ENCODE data around the gene MRPL52. TPM values are rescaled to one million over a fixed set of nuclear protein-coding genes. Genes with fewer than 3 reads are reported as not detected.

The MRPL52 gene
- total and polyA plus RNA-seq, 2 of the 13 experiments (the other 11 are each of a cell fraction or from before 2014, with no cell fraction given), result 118 to 329 TPM

GRCh38 chr14:22838631-22839041, 8.9 kb downstream of the MRPL52 start (continued):
- TF ChIP-seq RCOR2 (CRISPR knock-in tag; IDR thresholded peaks at IDR 0.05), result no peak
- no peak for TF ChIP-seq SP1 (IDR thresholded peaks at IDR 0.05)
- TF ChIP-seq SP1 (CRISPR knock-in tag; IDR thresholded peaks at IDR 0.05), result no peak
- no peak for TF ChIP-seq ATF1 (CRISPR knock-in tag; IDR thresholded peaks at IDR 0.05)
- no peak for TF ChIP-seq PLRG1 (conservative IDR thresholded peaks at IDR 0.05)
- TF ChIP-seq STAT6 (CRISPR knock-in tag; IDR thresholded peaks at IDR 0.05; ENCODE audit: borderline replicate concordance), result no peak
- no peak for TF ChIP-seq MXD1 (CRISPR knock-in tag; IDR thresholded peaks at IDR 0.05)
- no peak for TF ChIP-seq PHF21A (CRISPR knock-in tag; IDR thresholded peaks at IDR 0.05)
- no peak for TF ChIP-seq ZNF382 (CRISPR knock-in tag; IDR thresholded peaks at IDR 0.05; ENCODE audit: borderline replicate concordance)
- TF ChIP-seq THAP9 (CRISPR knock-in tag; IDR thresholded peaks at IDR 0.05; ENCODE audit: borderline replicate concordance), result no peak
- TF ChIP-seq PATZ1 (CRISPR knock-in tag; IDR thresholded peaks at IDR 0.05), result peak; percentile 21; the same call in 1 of the 2 replicates
- TF ChIP-seq ZNF343 (CRISPR knock-in tag; IDR thresholded peaks at IDR 0.05), result 0 out of 2 replicates have a peak, but pooled peaks have one; percentile 23
- TF ChIP-seq HDAC1 (CRISPR knock-in tag; IDR thresholded peaks at IDR 0.05), result no peak
- TF ChIP-seq ZSCAN25 (CRISPR knock-in tag; IDR thresholded peaks at IDR 0.05), result no peak
- TF ChIP-seq ELF3 (CRISPR knock-in tag; IDR thresholded peaks at IDR 0.05), result no peak
- TF ChIP-seq FOXK2 (IDR thresholded peaks at IDR 0.05), result no peak
- TF ChIP-seq HINFP (CRISPR knock-in tag; IDR thresholded peaks at IDR 0.05; ENCODE audit: low read depth), result 0 out of 2 replicates have a peak, but pooled peaks have one; percentile 17
- no peak for TF ChIP-seq ZNF512B (CRISPR knock-in tag; IDR thresholded peaks at IDR 0.05; ENCODE audit: borderline replicate concordance)
- 0 out of 2 replicates have a peak, but pooled peaks have one; percentile 33 for TF ChIP-seq ARNTL (CRISPR knock-in tag; IDR thresholded peaks at IDR 0.05)

All from HepG2 (cell line).